Measurements from ENCODE around the gene RNF150. TPM values are rescaled to one million over a fixed set of nuclear protein-coding genes. Genes with fewer than 3 reads are reported as not detected.

RNF150 gene
- total and polyA plus RNA-seq, 2 experiments from 2014 or later: 4.2 to 9.2 TPM

GRCh38 chr4:141058591-141059512 lies 74.4 kb downstream of the RNF150 start:
- Histone ChIP-seq H3K27me3 (no peaks in the 10 kb centered on the region), H3K4me3 (no peak overlapping the region), H2AFZ (no peak overlapping the region), H3K36me3 (replicated peaks; ENCODE audit: insufficient read depth, low read depth) (no peaks in the 10 kb centered on the region), H3K9me3 (ENCODE audit: low read depth) (no peaks in the 10 kb centered on the region), H3K4me1 (ENCODE audit: insufficient read depth) (no peaks in the 10 kb centered on the region), H3K4me2 (no peak overlapping the region), H3K9me2 (replicated peaks; ENCODE audit: insufficient read depth) (no peaks in the 10 kb centered on the region), H3K79me2 (no peaks in the 10 kb centered on the region), H3K27ac (no peak overlapping the region), H4K20me1 (ENCODE audit: insufficient read depth, poor library complexity, severe bottlenecking) (peaks cover 4% of the 10 kb centered on the region)
- TF ChIP-seq EZH2phosphoT487 (IDR thresholded peaks at IDR 0.05; ENCODE audit: low read depth, severe bottlenecking, unreplicated experiment) (no peak), EZH2 (IDR thresholded peaks at IDR 0.05; ENCODE audit: borderline replicate concordance) (no peak), CTCF (IDR thresholded peaks at IDR 0.05; ENCODE audit: poor library complexity) (no peak)
- WGBS (ENCODE audit: low lambda C conversion rate, missing lambda C conversion rate): 73% methylated on average over 4 of the region's 4 CpGs
- no peak for DNase-seq (ENCODE audit: low spot score)

GRCh38 chr4:141057582-141057981 lies 75.7 kb downstream of the RNF150 start:
- no peaks in the 10 kb centered on the region for H3K79me2 ChIP-seq
- no peaks in the 10 kb centered on the region for H3K27me3 ChIP-seq
- DNase-seq (ENCODE audit: low spot score): no peak
- no peaks in the 10 kb centered on the region for H3K36me3 ChIP-seq (replicated peaks; ENCODE audit: insufficient read depth, low read depth)
- no peak overlapping the region for H3K4me2 ChIP-seq
- TF ChIP-seq CTCF (IDR thresholded peaks at IDR 0.05; ENCODE audit: poor library complexity) (no peak), EZH2phosphoT487 (IDR thresholded peaks at IDR 0.05; ENCODE audit: low read depth, severe bottlenecking, unreplicated experiment) (no peak), EZH2 (IDR thresholded peaks at IDR 0.05; ENCODE audit: borderline replicate concordance) (no peak)
- no peaks in the 10 kb centered on the region for H3K9me3 ChIP-seq (ENCODE audit: low read depth)
- H3K9me2 ChIP-seq (replicated peaks; ENCODE audit: insufficient read depth): no peaks in the 10 kb centered on the region
- H4K20me1 ChIP-seq (ENCODE audit: insufficient read depth, poor library complexity, severe bottlenecking): peaks cover 3% of the 10 kb centered on the region
- H3K27ac ChIP-seq: no peak overlapping the region
- H2AFZ ChIP-seq: no peak overlapping the region
- H3K4me1 ChIP-seq (ENCODE audit: insufficient read depth): no peaks in the 10 kb centered on the region
- 67% methylated on average over 2 of the region's 2 CpGs for WGBS (ENCODE audit: low lambda C conversion rate, missing lambda C conversion rate)
- no peak overlapping the region for H3K4me3 ChIP-seq

DNA sequence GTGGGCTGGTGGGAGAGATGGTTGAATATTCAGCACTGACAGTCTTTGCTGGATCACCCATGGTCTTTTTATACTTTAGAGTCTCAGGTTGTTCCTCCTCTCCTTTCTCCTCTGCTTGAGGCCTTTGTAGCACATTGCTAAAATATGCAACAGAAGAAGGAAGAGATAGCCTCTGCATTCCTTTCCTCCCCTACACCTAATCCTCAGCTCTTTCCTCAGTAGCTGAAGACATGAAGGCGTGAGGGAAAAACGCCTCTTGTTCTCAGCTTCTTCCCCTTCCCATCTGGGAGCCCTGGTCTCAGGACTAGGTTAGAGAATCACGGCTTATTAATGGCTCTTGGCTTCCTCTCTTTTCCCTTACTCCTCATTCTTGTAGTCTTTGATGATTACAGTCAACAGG lies 76.8 kb downstream of the RNF150 start:
- Histone ChIP-seq H3K4me2 (no peak overlapping the region), H3K4me3 (no peak overlapping the region), H3K9me2 (replicated peaks; ENCODE audit: insufficient read depth) (no peaks in the 10 kb centered on the region), H3K36me3 (replicated peaks; ENCODE audit: insufficient read depth, low read depth) (no peaks in the 10 kb centered on the region), H3K4me1 (ENCODE audit: insufficient read depth) (no peaks in the 10 kb centered on the region), H4K20me1 (ENCODE audit: insufficient read depth, poor library complexity, severe bottlenecking) (no peaks in the 10 kb centered on the region), H3K27me3 (no peaks in the 10 kb centered on the region), H2AFZ (no peak overlapping the region), H3K9me3 (ENCODE audit: low read depth) (no peaks in the 10 kb centered on the region), H3K27ac (no peak overlapping the region), H3K79me2 (no peaks in the 10 kb centered on the region)
- DNase-seq (ENCODE audit: low spot score): no peak
- TF ChIP-seq EZH2 (IDR thresholded peaks at IDR 0.05; ENCODE audit: borderline replicate concordance) (no peak), CTCF (IDR thresholded peaks at IDR 0.05; ENCODE audit: poor library complexity) (no peak), EZH2phosphoT487 (IDR thresholded peaks at IDR 0.05; ENCODE audit: low read depth, severe bottlenecking, unreplicated experiment) (no peak)
- 85% methylated on average over 3 of the region's 3 CpGs for WGBS (ENCODE audit: low lambda C conversion rate, missing lambda C conversion rate)
